HG03460 (cell line): ENCODE results near the gene SPTBN1.

Experiments used
- ATAC-seq: cut with Tn5 transposase; IDR thresholded peaks from one replicate; pipeline ENCODE4 v1.9.1; 2021; ENCODE audit not compliant: unreplicated experiment

The SPTBN1 gene

GRCh38 chr2:54432251-54433015, 23.7 kb upstream of the SPTBN1 start:
- ATAC-seq = no peak

GRCh38 chr2:54434229-54434628, 21.9 kb upstream of the SPTBN1 start:
- ATAC-seq = no peak

- no peak for ATAC-seq
These were observed 21.4 kb upstream of the SPTBN1 start for GRCh38 chr2:54434711-54435110.

- no peak for ATAC-seq
These were observed 20.6 kb upstream of the SPTBN1 start for GRCh38 chr2:54435325-54436226.

- no peak for ATAC-seq
These were observed 18.5 kb upstream of the SPTBN1 start for GRCh38 chr2:54437588-54437987.

GRCh38 chr2:54438271-54438670, 17.9 kb upstream of the SPTBN1 start:
- ATAC-seq = no peak

GRCh38 chr2:54439582-54439981, 16.5 kb upstream of the SPTBN1 start:
- no peak for ATAC-seq

- ATAC-seq = no peak
These were observed 16.1 kb upstream of the SPTBN1 start for GRCh38 chr2:54440050-54440449.

- ATAC-seq = no peak
These were observed 11.6 kb upstream of the SPTBN1 start for GRCh38 chr2:54444503-54444902.

GRCh38 chr2:54446122-54446521, 10.0 kb upstream of the SPTBN1 start:
- ATAC-seq = no peak

GRCh38 chr2:54446625-54447024, 9.5 kb upstream of the SPTBN1 start:
- ATAC-seq = no peak

GRCh38 chr2:54454548-54455130, 1.5 kb upstream of the SPTBN1 start:
- no peak for ATAC-seq

GRCh38 chr2:54455131-54455562, 980 bp upstream of the SPTBN1 start:
- ATAC-seq = no peak

GRCh38 chr2:54456362-54456611, 160 bp downstream of the SPTBN1 start:
- no peak for ATAC-seq

GRCh38 chr2:54456612-54457322, 640 bp downstream of the SPTBN1 start:
- peak; percentile 36 for ATAC-seq

- ATAC-seq = no peak
These were observed 1.3 kb downstream of the SPTBN1 start for GRCh38 chr2:54457323-54458023.

GRCh38 chr2:54459037-54459441, 2.9 kb downstream of the SPTBN1 start:
- no peak for ATAC-seq

GRCh38 chr2:54461261-54461660, 5.1 kb downstream of the SPTBN1 start:
- no peak for ATAC-seq

- ATAC-seq = no peak
These were observed 8.2 kb downstream of the SPTBN1 start for GRCh38 chr2:54464341-54464740.

- ATAC-seq = no peak
These were observed 9.0 kb downstream of the SPTBN1 start for GRCh38 chr2:54465143-54465542.

- ATAC-seq = no peak
These were observed 10.7 kb downstream of the SPTBN1 start for GRCh38 chr2:54466870-54467269.
